Measurements from ENCODE around the gene HDGFL3.

The HDGFL3 gene

DNA sequence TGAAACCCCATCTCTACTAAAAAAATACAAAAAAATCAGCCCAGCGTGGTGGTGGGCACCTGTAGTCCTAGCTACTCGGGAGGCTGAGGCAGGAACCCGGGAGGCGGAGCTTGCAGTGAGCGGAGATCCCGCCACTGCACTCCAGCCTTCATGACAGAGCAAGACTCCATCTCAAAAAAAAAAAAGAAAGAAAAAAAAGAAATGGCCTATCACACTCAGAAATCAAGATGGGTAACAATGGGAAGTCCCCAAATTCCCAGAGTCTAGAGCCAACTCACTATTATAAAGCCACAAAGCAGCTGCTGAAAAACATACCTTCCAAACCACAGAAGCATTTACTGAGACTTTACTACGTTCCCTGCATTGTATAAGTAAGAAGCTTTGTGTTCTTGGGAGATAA lies 7.5 kb downstream of the HDGFL3 start:
- no peak overlapping the region; the same call in 1 of the 2 replicates for H3K4me3 ChIP-seq (ENCODE audit: low read depth, low read length)
- TF ChIP-seq, protein P1, sequence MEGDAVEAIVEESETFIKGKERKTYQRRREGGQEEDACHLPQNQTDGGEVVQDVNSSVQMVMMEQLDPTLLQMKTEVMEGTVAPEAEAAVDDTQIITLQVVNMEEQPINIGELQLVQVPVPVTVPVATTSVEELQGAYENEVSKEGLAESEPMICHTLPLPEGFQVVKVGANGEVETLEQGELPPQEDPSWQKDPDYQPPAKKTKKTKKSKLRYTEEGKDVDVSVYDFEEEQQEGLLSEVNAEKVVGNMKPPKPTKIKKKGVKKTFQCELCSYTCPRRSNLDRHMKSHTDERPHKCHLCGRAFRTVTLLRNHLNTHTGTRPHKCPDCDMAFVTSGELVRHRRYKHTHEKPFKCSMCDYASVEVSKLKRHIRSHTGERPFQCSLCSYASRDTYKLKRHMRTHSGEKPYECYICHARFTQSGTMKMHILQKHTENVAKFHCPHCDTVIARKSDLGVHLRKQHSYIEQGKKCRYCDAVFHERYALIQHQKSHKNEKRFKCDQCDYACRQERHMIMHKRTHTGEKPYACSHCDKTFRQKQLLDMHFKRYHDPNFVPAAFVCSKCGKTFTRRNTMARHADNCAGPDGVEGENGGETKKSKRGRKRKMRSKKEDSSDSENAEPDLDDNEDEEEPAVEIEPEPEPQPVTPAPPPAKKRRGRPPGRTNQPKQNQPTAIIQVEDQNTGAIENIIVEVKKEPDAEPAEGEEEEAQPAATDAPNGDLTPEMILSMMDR (IDR thresholded peaks at IDR 0.05; ENCODE audit: insufficient read depth, low read depth, low read length, missing control alignments), result no peak
- DNase-seq (ENCODE audit: low read depth), result peak; percentile 73

DNA sequence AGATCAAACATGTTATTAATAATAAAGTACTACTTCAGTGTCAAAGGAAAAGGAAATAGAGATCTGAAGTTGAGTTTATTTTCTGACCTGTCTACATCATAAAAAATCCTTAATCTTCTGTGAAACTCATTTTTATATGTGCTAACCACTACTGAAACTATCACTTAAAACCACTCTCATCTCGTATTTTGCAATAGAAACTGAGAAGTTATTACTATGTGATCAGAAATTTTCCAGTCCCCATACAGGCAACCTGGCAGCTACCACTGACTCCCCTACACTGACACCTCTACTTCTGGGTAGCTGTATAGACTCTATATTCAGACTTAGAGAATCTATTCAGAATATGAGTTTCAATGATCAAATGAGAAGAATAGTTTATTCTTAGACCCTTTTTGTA lies 8.3 kb downstream of the HDGFL3 start:
- H3K4me3 ChIP-seq (ENCODE audit: low read depth, low read length), result peak overlapping the region; percentile 29; the same call in 1 of the 2 replicates
- TF ChIP-seq, protein P1 (IDR thresholded peaks at IDR 0.05; ENCODE audit: insufficient read depth, low read depth, low read length, missing control alignments), result no peak
- DNase-seq (ENCODE audit: low read depth), result peak; percentile 85

DNA sequence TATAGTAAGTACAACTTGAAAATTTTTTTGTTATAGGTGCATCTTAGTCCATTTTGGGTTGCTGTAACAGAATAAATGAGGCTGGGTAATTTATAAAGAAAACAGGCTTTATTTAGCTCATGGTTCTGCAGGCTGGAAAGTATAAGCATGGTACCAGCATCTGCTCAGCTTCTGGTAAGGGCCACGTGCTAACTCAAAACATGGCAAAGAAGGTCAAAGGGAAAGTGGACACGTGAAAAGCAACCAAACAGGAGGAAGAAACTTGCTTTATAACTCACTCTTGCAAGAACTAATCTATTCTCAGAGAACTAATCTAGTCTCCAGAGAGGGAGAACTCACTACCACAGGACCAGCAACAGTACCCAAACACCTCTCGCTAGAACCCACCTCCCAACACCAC lies 9.1 kb downstream of the HDGFL3 start:
- peak overlapping the region; percentile 29 for H3K4me3 ChIP-seq (ENCODE audit: low read depth, low read length)
- peak; percentile 61 for DNase-seq (ENCODE audit: low read depth)
- TF ChIP-seq, protein P1 (IDR thresholded peaks at IDR 0.05; ENCODE audit: insufficient read depth, low read depth, low read length, missing control alignments), result no peak

DNA sequence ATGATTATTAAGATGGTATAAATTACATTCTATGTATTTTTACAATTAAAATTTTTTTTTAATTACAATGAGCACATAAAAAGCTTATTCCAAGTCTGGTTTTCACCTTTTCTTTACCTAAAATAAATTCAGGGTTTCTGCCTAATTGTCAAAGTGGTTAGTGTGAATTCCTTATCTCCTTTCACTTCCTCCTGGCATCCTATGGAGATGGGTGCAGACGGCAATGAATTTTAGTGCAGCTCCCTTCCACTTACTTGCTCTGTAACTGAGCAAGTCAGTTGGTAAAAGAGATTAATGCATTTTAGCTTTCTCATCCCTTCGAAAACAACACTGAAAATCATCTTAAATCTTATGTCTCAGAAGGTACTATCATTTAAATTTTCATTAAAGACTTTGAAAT lies 13.1 kb downstream of the HDGFL3 start:
- DNase-seq (ENCODE audit: low read depth), result no peak
- H3K4me3 ChIP-seq (ENCODE audit: low read depth, low read length), result no peak overlapping the region
- TF ChIP-seq, protein P1 (IDR thresholded peaks at IDR 0.05; ENCODE audit: insufficient read depth, low read depth, low read length, missing control alignments), result no peak

DNA sequence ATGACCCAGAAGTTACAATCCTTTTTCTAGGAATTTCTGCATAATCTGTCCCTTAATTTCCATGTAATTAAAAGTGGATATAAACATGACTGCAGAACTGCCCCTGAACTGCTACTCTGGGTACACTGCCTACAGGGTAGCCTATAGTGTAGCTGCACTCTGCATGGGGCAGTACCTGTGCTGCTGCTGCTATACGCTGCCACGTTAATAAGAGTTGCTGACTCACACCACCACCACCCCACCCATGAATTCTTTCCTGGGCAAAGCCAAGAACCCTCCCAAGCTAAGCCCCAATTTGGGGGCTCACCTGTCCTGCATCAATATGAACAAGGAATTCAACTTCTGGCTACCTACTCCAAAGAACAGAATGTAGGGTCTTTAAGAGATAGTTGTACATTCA lies 13.9 kb downstream of the HDGFL3 start:
- H3K4me3 ChIP-seq (ENCODE audit: low read depth, low read length), result no peak overlapping the region
- TF ChIP-seq, protein P1 (IDR thresholded peaks at IDR 0.05; ENCODE audit: insufficient read depth, low read depth, low read length, missing control alignments), result no peak
- no peak for DNase-seq (ENCODE audit: low read depth)

- TF ChIP-seq, protein P1 (IDR thresholded peaks at IDR 0.05; ENCODE audit: insufficient read depth, low read depth, low read length, missing control alignments), result no peak
- DNase-seq (ENCODE audit: low read depth), result no peak
Measured at GRCh38 chr15:83192742-83193141, 14.9 kb downstream of the HDGFL3 start.

GRCh38 chr15:83190450-83190849 lies 17.2 kb downstream of the HDGFL3 start:
- no peak overlapping the region for H3K4me3 ChIP-seq (ENCODE audit: low read depth, low read length)
- TF ChIP-seq, protein P1 (IDR thresholded peaks at IDR 0.05; ENCODE audit: insufficient read depth, low read depth, low read length, missing control alignments), result no peak
- no peak for DNase-seq (ENCODE audit: low read depth)

More at GRCh38 chr15:83192742-83193141, 14.9 kb downstream of the HDGFL3 start:
- H3K4me3 ChIP-seq (ENCODE audit: low read depth, low read length), result no peak overlapping the region
